ENCODE results near the gene SLC16A2. TPM values are rescaled to one million over a fixed set of nuclear protein-coding genes. Genes with fewer than 3 reads are reported as not detected.
"Not testable (repeated sequence)": the region's sequence is repeated elsewhere in the genome, so short reads cannot be mapped to it uniquely, and the experiment has no call there.

Gene SLC16A2
- total RNA-seq, 3 donors from 2014 or later = 4.8 to 10.8 (median 6.6) TPM

GRCh38 chrX:74510401-74510800 is 89.1 kb downstream of the SLC16A2 start:
- H3K27me3 ChIP-seq = peaks cover 0 to 29% of the 10 kb centered on the region in 2 donors
- TF ChIP-seq POLR2AphosphoS5 (IDR thresholded peaks at IDR 0.05) (no peak), CTCF (IDR thresholded peaks at IDR 0.05) (no peak), POLR2A (IDR thresholded peaks at IDR 0.05) (no peak)
- no peaks in the 10 kb centered on the region for H3K4me1 ChIP-seq
- intact Hi-C loops (cut with DNase I; ENCODE audit: low total_unique reads) = no loop called here
- no peaks in the 10 kb centered on the region for H3K36me3 ChIP-seq
- H3K9me3 ChIP-seq = no peaks in the 10 kb centered on the region
- no peak overlapping the region for H3K27ac ChIP-seq
- no peak overlapping the region for H3K4me3 ChIP-seq
- DNase-seq (ENCODE audit: low spot score in 2 of 2) = no peak

- Histone ChIP-seq H3K4me1 (no peaks in the 10 kb centered on the region), H3K36me3 (no peaks in the 10 kb centered on the region), H3K27me3 (peaks cover 0 to 29% of the 10 kb centered on the region in 2 donors), H3K4me3 (no peak overlapping the region), H3K27ac (no peak overlapping the region), H3K9me3 (no peaks in the 10 kb centered on the region)
- intact Hi-C loops (cut with DNase I; ENCODE audit: low total_unique reads) = no loop called here
- TF ChIP-seq CTCF (IDR thresholded peaks at IDR 0.05) (no peak), POLR2A (IDR thresholded peaks at IDR 0.05) (no peak), POLR2AphosphoS5 (IDR thresholded peaks at IDR 0.05) (no peak)
- no peak for DNase-seq (ENCODE audit: low spot score in 2 of 2)
Measured at GRCh38 chrX:74511704-74512103, 90.4 kb downstream of the SLC16A2 start.

- DNase-seq (ENCODE audit: low spot score in 2 of 2) = no peak
- intact Hi-C loops (cut with DNase I; ENCODE audit: low total_unique reads) = no loop called here
- no peak overlapping the region for H3K4me3 ChIP-seq
- no peak overlapping the region for H3K27ac ChIP-seq
- H3K4me1 ChIP-seq = no peaks in the 10 kb centered on the region
- no peaks in the 10 kb centered on the region for H3K36me3 ChIP-seq
- H3K27me3 ChIP-seq = peaks cover 0 to 29% of the 10 kb centered on the region in 2 donors
- no peaks in the 10 kb centered on the region for H3K9me3 ChIP-seq
- no peak for TF ChIP-seq CTCF (IDR thresholded peaks at IDR 0.05)
- no peak for TF ChIP-seq POLR2AphosphoS5 (IDR thresholded peaks at IDR 0.05)
- no peak for TF ChIP-seq POLR2A (IDR thresholded peaks at IDR 0.05)
Measured at GRCh38 chrX:74514384-74514783, 93.1 kb downstream of the SLC16A2 start.

GRCh38 chrX:74515356-74515755 is 94.1 kb downstream of the SLC16A2 start:
- H3K27me3 ChIP-seq = peaks cover 0 to 29% of the 10 kb centered on the region in 2 donors
- no peaks in the 10 kb centered on the region for H3K36me3 ChIP-seq
- no peak overlapping the region for H3K27ac ChIP-seq
- TF ChIP-seq CTCF (IDR thresholded peaks at IDR 0.05) (no peak), POLR2A (IDR thresholded peaks at IDR 0.05) (no peak), POLR2AphosphoS5 (IDR thresholded peaks at IDR 0.05) (no peak)
- no peaks in the 10 kb centered on the region for H3K9me3 ChIP-seq
- H3K4me3 ChIP-seq = no peak overlapping the region
- intact Hi-C loops (cut with DNase I; ENCODE audit: low total_unique reads) = no loop called here
- no peaks in the 10 kb centered on the region for H3K4me1 ChIP-seq
- no peak for DNase-seq (ENCODE audit: low spot score in 2 of 2)

GRCh38 chrX:74516013-74516412 is 94.7 kb downstream of the SLC16A2 start:
- H3K27ac ChIP-seq; H3K4me1 ChIP-seq; H3K36me3 ChIP-seq; H3K9me3 ChIP-seq; H3K4me3 ChIP-seq; DNase-seq (ENCODE audit: low spot score in 2 of 2); intact Hi-C loops (cut with DNase I; ENCODE audit: low total_unique reads): not testable (repeated sequence)
- peaks cover 0 to 32% of the 10 kb centered on the region in 2 donors for H3K27me3 ChIP-seq

GRCh38 chrX:74519870-74520269 is 98.6 kb downstream of the SLC16A2 start:
- H3K4me1 ChIP-seq = no peaks in the 10 kb centered on the region
- peaks cover 0 to 19% of the 10 kb centered on the region in 2 donors for H3K27me3 ChIP-seq
- no peaks in the 10 kb centered on the region for H3K36me3 ChIP-seq
- no peaks in the 10 kb centered on the region for H3K9me3 ChIP-seq
- TF ChIP-seq POLR2AphosphoS5 (IDR thresholded peaks at IDR 0.05) (no peak), POLR2A (IDR thresholded peaks at IDR 0.05) (no peak), CTCF (IDR thresholded peaks at IDR 0.05) (no peak)
- H3K4me3 ChIP-seq = no peak overlapping the region
- intact Hi-C loops (cut with DNase I; ENCODE audit: low total_unique reads) = no loop called here
- H3K27ac ChIP-seq = no peak overlapping the region
- no peak for DNase-seq (ENCODE audit: low spot score in 2 of 2)
